ENCODE measurements around the gene COMMD10. TPM values are rescaled to one million over a fixed set of nuclear protein-coding genes. Genes with fewer than 3 reads are reported as not detected.
A peak's percentile ranks its signal among the peaks of the same experiment; 100 is the strongest.

COMMD10 gene
- total RNA-seq, result 10 to 100 TPM; 28.7 to 41.1 (median 35.1) TPM
- total RNA-seq (2013), result 72.1 TPM

DNA sequence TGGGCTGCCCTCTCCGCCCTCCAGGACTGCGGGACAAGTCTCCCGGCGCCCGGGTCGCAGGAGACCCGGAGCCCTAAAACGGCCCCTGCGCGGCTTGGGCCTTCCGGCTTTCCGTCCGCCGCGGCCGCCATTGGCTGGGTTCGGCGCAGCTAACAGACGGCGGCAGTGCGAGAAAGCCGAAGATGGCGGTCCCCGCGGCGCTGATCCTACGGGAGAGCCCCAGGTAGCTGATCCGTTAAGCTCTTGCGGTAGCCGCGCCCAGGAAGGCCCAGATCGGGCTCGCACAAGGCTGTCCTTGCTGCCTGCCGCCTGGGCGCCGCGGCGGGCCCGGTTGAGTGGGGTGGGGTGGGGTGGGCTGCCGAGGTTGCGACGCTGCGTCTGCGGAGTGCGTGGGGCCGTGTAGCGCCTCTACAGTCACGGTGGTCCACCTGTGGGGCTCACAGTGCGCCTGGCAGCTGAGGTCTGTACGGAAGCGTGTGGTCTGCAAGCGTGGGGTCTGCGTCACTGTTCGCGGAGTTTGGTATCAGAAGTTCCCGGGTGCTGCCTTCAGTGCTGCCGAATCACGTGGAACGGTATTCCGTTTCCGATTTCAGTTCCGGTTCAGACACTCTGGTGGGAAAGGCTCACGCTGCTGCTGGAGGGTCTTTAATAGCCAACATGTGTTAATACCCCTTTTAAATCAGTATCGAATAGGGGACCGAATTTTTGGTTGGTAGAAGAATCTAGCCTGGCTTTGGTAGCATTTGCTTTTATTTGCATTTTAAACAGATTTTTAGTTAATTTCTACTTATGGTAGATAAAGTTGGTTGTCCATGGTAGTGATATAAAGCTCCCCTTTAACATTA is at the start of gene COMMD10:
TSS of gene COMMD10 (plus strand) at position 155 of the 845 bp plus-strand sequence.
- peaks cover 29 to 36% of the 10 kb centered on the region in 2 donors for H3K4me1 Mint-ChIP-seq

DNA sequence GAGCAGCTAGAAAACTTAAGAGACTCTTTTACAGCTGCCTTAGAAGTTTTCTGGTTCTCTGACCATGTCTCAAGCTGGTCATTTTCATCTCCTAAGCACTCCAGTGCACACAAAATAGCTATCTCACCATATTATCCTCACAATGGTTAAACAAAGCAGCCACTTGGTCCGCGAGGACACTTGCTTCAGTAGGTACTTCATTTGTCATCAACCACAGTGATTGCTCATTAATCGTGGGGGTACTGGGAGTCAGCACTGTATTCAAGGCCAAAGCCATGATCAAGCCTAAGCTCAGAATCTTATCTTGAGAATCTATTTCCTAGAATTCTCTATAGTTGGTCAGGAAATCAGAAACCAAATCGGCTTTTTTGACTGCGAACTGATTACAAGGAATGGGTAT is 49.7 kb upstream of the COMMD10 start:
- TF ChIP-seq, protein P1, sequence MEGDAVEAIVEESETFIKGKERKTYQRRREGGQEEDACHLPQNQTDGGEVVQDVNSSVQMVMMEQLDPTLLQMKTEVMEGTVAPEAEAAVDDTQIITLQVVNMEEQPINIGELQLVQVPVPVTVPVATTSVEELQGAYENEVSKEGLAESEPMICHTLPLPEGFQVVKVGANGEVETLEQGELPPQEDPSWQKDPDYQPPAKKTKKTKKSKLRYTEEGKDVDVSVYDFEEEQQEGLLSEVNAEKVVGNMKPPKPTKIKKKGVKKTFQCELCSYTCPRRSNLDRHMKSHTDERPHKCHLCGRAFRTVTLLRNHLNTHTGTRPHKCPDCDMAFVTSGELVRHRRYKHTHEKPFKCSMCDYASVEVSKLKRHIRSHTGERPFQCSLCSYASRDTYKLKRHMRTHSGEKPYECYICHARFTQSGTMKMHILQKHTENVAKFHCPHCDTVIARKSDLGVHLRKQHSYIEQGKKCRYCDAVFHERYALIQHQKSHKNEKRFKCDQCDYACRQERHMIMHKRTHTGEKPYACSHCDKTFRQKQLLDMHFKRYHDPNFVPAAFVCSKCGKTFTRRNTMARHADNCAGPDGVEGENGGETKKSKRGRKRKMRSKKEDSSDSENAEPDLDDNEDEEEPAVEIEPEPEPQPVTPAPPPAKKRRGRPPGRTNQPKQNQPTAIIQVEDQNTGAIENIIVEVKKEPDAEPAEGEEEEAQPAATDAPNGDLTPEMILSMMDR (IDR thresholded peaks at IDR 0.05), result no peak
- no peaks in the 10 kb centered on the region for H3K9me3 ChIP-seq (ENCODE audit: control insufficient read depth, insufficient read depth, low read length)
- Mint-ChIP-seq H3K9me3 (no peaks in the 10 kb centered on the region), H3K36me3 (no peaks in the 10 kb centered on the region), H3K4me1 (peaks cover 18 to 24% of the 10 kb centered on the region in 2 donors), H3K4me3 (no peak overlapping the region), H3K27ac (no peak overlapping the region), H3K27me3 (ENCODE audit: low read depth in 2 of 2) (peaks cover 0 to 5% of the 10 kb centered on the region in 2 donors)
- ATAC-seq, result no peak
- intact Hi-C loops (cut with micrococcal nuclease), result no loop called here
- peaks cover 8% of the 10 kb centered on the region for H3K4me1 ChIP-seq (ENCODE audit: control insufficient read depth, insufficient read depth, low read length)
- H3K27me3 ChIP-seq (ENCODE audit: control insufficient read depth, insufficient read depth, low read length), result no peaks in the 10 kb centered on the region
- H3K4me3 ChIP-seq (ENCODE audit: low read length), result no peak overlapping the region
- 88% methylated on average over 5 of the region's 5 CpGs for WGBS (ENCODE audit: insufficient coverage)
- H3K36me3 ChIP-seq (ENCODE audit: control insufficient read depth, insufficient read depth, low read length), result no peaks in the 10 kb centered on the region
- DNase-seq, result no peak
- H3K27ac ChIP-seq (ENCODE audit: low read length), result no peak overlapping the region

More for the DNA sequence above, at the start of gene COMMD10:
- Histone ChIP-seq H3K27me3 (ENCODE audit: control insufficient read depth, insufficient read depth, low read length) (no peaks in the 10 kb centered on the region), H3K36me3 (ENCODE audit: control insufficient read depth, insufficient read depth, low read length) (peaks cover 7% of the 10 kb centered on the region), H3K27ac (ENCODE audit: low read length) (peak within 1 kb of the TSS; percentile 99), H3K4me3 (ENCODE audit: low read length) (peak within 1 kb of the TSS; percentile 97), H3K9me3 (ENCODE audit: control insufficient read depth, insufficient read depth, low read length) (no peaks in the 10 kb centered on the region), H3K4me1 (ENCODE audit: control insufficient read depth, insufficient read depth, low read length) (peaks cover 15% of the 10 kb centered on the region)
- Mint-ChIP-seq H3K9me3 (no peaks in the 10 kb centered on the region), H3K27me3 (ENCODE audit: low read depth in 2 of 2) (no peaks in the 10 kb centered on the region), H3K27ac (peak within 1 kb of the TSS; percentile 90 to 95), H3K36me3 (no peaks in the 10 kb centered on the region), H3K4me3 (peak within 1 kb of the TSS; percentile 93)
- intact Hi-C loops (cut with micrococcal nuclease), result loop anchor here (1.0 kb wide), 2 partner anchors 243 to 541 kb away; partner anchors contain the start of gene FEM1C
- WGBS (ENCODE audit: insufficient coverage), result under 1% methylated on average over 65 of the region's 65 CpGs
- ATAC-seq, result peak; percentile 92 to 95 (median 94)
- TF ChIP-seq, protein P1 (IDR thresholded peaks at IDR 0.05), result no peak
- DNase-seq, result peak; percentile 76 to 94

- intact Hi-C loops (cut with micrococcal nuclease), result no loop called here
These were observed 47.5 kb upstream of the COMMD10 start for GRCh38 chr5:116037236-116037822.

More at GRCh38 chr5:116037236-116037822, 47.5 kb upstream of the COMMD10 start:
- Mint-ChIP-seq H3K4me3 (no peak overlapping the region), H3K36me3 (no peaks in the 10 kb centered on the region), H3K9me3 (no peaks in the 10 kb centered on the region), H3K27ac (no peak overlapping the region), H3K27me3 (ENCODE audit: low read depth in 2 of 2) (peaks cover 0 to 7% of the 10 kb centered on the region in 2 donors), H3K4me1 (peaks cover 18 to 24% of the 10 kb centered on the region in 2 donors)
- ATAC-seq (no peak), DNase-seq (no peak)
- no peak overlapping the region for H3K4me3 ChIP-seq (ENCODE audit: low read length)
- TF ChIP-seq, protein P1 (IDR thresholded peaks at IDR 0.05), result no peak
- no peaks in the 10 kb centered on the region for H3K27me3 ChIP-seq (ENCODE audit: control insufficient read depth, insufficient read depth, low read length)
- H3K9me3 ChIP-seq (ENCODE audit: control insufficient read depth, insufficient read depth, low read length), result no peaks in the 10 kb centered on the region
- peaks cover 8% of the 10 kb centered on the region for H3K4me1 ChIP-seq (ENCODE audit: control insufficient read depth, insufficient read depth, low read length)
- no peaks in the 10 kb centered on the region for H3K36me3 ChIP-seq (ENCODE audit: control insufficient read depth, insufficient read depth, low read length)
- 93% methylated on average over 2 of the region's 3 CpGs for WGBS (ENCODE audit: insufficient coverage)
- H3K27ac ChIP-seq (ENCODE audit: low read length), result no peak overlapping the region
